Nucleus accumbens (tissue), 56 donors: ENCODE measurements around the gene LANCL3.
"Not testable (repeated sequence)": the region's sequence is repeated elsewhere in the genome, so short reads cannot be mapped to it uniquely, and the experiment has no call there.

Source experiments
- DNase-seq, 56 donors: peaks; one replicate each; lab custom pipeline; 2025; lab: John Stamatoyannopoulos, UW

LANCL3 gene

DNA sequence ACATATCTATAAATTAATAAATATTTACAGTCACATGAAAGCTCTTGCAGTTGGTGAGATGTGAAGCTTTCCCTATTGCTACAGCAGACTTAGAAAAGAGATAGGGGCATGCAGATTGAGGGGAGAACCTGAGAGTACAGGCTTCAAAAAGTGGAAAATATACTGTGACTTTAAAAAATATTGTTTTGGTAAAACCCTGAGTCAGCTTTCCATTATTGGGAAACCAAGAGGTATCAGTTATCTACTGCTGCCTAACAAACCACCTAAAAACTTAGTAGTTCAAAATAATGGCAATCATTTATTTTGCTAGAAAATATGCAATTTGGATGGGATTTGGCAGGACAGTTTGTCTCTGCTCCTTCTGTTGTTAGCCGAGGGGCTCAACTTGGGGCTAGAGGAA is 38.3 kb downstream of the LANCL3 start:
- no peak for DNase-seq

GRCh38 chrX:37613933-37614332 is 42.5 kb downstream of the LANCL3 start:
- no peak for DNase-seq

GRCh38 chrX:37627602-37628001 is 56.1 kb downstream of the LANCL3 start:
- no peak for DNase-seq

- no peak for DNase-seq
These were observed 66.6 kb downstream of the LANCL3 start for GRCh38 chrX:37638047-37638446.

GRCh38 chrX:37640142-37640541 is 68.7 kb downstream of the LANCL3 start:
- DNase-seq, result no peak

GRCh38 chrX:37641859-37642258 is 70.4 kb downstream of the LANCL3 start:
- DNase-seq, result no peak

- DNase-seq, result no peak
These were observed 73.2 kb downstream of the LANCL3 start for GRCh38 chrX:37644381-37645305.

- DNase-seq, result no peak
These were observed 74.8 kb downstream of the LANCL3 start for GRCh38 chrX:37646254-37646653.

- not testable (repeated sequence) for DNase-seq
These were observed 79.4 kb downstream of the LANCL3 start for GRCh38 chrX:37650879-37651278.

DNA sequence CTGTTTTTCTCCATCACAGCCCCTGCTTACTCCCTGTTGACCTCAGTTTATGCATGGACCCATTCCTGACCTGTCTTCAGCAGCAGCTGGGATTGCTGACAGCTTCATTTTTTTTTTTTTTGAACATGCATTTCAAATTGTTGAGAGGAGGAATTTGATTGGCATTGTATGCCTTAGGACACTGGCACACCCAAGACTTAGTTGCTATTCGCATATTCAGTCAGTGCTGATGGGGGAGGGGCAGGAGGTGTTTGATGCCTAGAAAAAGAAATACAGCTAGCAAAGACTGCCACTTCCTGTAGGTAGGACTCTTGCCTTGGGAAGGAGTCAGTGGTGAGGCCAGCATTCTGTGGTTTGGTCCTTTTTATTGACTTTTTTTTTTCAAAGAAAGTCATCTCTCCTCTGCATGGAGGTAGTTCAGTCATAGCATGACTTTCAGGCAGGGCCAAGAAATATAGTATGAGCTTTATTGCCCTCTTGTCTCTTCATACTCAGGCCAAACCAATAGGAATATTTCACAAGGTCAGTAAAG is 80.5 kb downstream of the LANCL3 start:
- DNase-seq, result no peak

- no peak for DNase-seq
These were observed 81.2 kb downstream of the LANCL3 start for GRCh38 chrX:37652589-37653231.

GRCh38 chrX:37653397-37654085 is 82.1 kb downstream of the LANCL3 start:
- DNase-seq, result no peak

- no peak for DNase-seq
These were observed 87.0 kb downstream of the LANCL3 start for GRCh38 chrX:37658343-37659030.

DNA sequence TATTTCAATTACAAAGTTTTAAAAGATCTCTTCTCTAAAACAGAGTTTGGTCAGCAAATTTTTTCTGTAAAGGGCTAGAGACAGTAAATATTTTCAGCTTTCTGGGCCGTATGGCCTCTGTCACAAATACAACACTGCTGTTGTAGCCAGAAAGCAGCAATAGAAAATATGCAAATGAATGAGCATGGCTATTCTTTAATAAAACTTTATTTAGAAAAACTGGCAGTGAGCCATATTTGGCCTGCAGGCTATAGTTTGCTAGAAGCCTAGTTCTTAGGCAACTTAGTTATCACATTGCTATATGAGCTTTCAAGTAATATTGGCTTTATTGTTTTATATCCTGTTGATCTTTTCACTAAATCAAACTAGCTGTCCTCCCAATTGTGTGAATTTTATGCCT is 87.6 kb downstream of the LANCL3 start:
- DNase-seq, result no peak

GRCh38 chrX:37662181-37662580 is 90.7 kb downstream of the LANCL3 start:
- DNase-seq, result no peak

GRCh38 chrX:37666516-37666915 is 95.1 kb downstream of the LANCL3 start:
- no peak for DNase-seq

DNA sequence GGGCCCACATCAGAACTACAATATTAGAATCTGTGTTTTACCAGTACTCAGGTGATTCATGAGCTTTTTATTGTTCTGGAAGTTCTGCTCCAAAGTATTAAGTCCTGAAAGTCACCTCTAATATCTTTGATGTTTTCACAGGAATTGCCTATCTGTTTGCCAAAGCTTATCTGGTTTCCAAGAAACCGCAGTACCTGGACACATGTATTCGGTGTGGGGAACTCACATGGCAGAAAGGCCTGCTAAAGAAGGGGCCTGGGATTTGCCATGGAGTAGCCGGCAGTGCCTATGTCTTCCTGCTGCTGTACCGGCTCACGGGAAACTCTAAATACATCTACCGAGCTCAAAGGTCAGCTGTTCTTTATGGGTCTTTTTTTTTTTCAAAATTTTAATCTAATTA is 95.7 kb downstream of the LANCL3 start:
- DNase-seq, result no peak

- DNase-seq, result no peak
These were observed 101.1 kb downstream of the LANCL3 start for GRCh38 chrX:37672563-37672962.

DNA sequence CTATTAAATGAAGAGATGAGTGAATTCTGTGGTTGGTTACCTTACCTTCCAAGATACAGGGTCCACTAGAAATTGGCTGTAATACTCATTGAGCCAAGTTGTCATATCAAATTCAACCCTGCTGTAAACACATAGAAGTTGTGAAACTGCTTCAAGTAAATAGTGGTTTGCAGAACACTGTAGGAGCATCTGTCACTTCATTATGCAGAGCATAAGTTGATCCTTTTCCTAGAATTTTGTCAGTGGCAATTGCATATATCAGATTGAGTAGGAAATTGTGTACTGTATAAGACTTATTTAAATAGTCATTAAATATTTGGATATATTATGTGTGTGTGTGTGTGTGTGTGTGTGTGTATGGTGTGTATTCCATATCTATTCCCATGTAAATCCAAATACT is 105.3 kb downstream of the LANCL3 start:
- no peak for DNase-seq

- no peak for DNase-seq
These were observed 105.8 kb downstream of the LANCL3 start for GRCh38 chrX:37677243-37677642.

DNA sequence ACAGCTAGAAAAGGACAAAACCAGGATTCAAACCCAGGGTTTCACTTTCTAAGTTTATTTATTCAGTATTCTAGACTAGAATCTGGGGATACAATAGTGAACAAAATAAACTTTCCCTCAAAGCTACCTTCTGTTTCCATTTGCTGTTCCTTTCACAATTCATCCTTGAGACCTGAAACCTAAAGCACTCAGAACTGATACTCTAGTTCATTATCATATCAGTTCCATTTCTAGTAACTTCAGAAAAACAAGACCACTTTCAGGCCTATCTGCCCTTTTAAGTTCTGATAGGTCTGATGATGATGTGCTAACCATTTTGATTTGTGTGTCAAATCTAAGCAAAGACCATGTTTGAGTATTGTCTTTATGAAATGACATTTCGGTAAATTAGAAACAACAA is 106.3 kb downstream of the LANCL3 start:
- DNase-seq, result no peak
